HL-60 (cell line): ENCODE results near the gene NACC2.

Source experiments
- DNase-seq, 2 experiments: peaks; one replicate each; pipeline ENCODE4 v3.0.0-alpha.2; 2010 to 2020; ENCODE audit warnings: low read depth in 1 of 2, low spot score in 1 of 2
- H3K27ac ChIP-seq: fragments of 250-450 bp; sonication (Bioruptor Pico); replicated peaks from 2 replicates; pipeline ENCODE4 v1.5.1; 2020; ENCODE audit warnings: mild to moderate bottlenecking, moderate library complexity
- H3K27me3 ChIP-seq: fragments of 250-450 bp; sonication (Bioruptor Pico); 2 replicates; pipeline ENCODE4 v1.5.1; 2021; ENCODE audit warnings: mild to moderate bottlenecking, moderate library complexity; ENCODE audit not compliant: insufficient read depth, poor library complexity, severe bottlenecking
- H3K4me3 ChIP-seq: replicated peaks from 2 replicates; pipeline ENCODE4 v1.5.1; 2011; ENCODE audit warnings: mild to moderate bottlenecking, control low read depth, low read length; ENCODE audit not compliant: insufficient read depth
- CTCF ChIP-seq: IDR thresholded peaks from one replicate; pipeline ENCODE4 v1.5.1; 2011; ENCODE audit warnings: low read length, control low read depth, inconsistent platforms; ENCODE audit not compliant: insufficient read depth
- GABPA ChIP-seq: IDR thresholded peaks from 2 replicates; pipeline ENCODE4 v1.6.1; 2012; ENCODE audit warnings: low read depth
- POLR2AphosphoS5 ChIP-seq: IDR thresholded peaks from 2 replicates; pipeline ENCODE4 v1.6.1; 2012; ENCODE audit warnings: low read depth
- SPI1 ChIP-seq: IDR thresholded peaks from 2 replicates; pipeline ENCODE4 v1.6.1; 2012; ENCODE audit warnings: low read depth, mild to moderate bottlenecking, borderline replicate concordance
- TF ChIP-seq, protein P1 (sequence below): IDR thresholded peaks from 2 replicates; pipeline ENCODE4 v1.6.1; 2012; ENCODE audit warnings: low read depth; ENCODE audit not compliant: insufficient replicate concordance

The NACC2 gene

GRCh38 chr9:135988493-135988892, 106.6 kb downstream of the NACC2 start:
- Histone ChIP-seq H3K4me3 (no peak overlapping the region), H3K27me3 (peaks cover 5% of the 10 kb centered on the region), H3K27ac (no peak overlapping the region)
- no peak for TF ChIP-seq GABPA
- TF ChIP-seq CTCF, result no peak
- TF ChIP-seq, protein P1, sequence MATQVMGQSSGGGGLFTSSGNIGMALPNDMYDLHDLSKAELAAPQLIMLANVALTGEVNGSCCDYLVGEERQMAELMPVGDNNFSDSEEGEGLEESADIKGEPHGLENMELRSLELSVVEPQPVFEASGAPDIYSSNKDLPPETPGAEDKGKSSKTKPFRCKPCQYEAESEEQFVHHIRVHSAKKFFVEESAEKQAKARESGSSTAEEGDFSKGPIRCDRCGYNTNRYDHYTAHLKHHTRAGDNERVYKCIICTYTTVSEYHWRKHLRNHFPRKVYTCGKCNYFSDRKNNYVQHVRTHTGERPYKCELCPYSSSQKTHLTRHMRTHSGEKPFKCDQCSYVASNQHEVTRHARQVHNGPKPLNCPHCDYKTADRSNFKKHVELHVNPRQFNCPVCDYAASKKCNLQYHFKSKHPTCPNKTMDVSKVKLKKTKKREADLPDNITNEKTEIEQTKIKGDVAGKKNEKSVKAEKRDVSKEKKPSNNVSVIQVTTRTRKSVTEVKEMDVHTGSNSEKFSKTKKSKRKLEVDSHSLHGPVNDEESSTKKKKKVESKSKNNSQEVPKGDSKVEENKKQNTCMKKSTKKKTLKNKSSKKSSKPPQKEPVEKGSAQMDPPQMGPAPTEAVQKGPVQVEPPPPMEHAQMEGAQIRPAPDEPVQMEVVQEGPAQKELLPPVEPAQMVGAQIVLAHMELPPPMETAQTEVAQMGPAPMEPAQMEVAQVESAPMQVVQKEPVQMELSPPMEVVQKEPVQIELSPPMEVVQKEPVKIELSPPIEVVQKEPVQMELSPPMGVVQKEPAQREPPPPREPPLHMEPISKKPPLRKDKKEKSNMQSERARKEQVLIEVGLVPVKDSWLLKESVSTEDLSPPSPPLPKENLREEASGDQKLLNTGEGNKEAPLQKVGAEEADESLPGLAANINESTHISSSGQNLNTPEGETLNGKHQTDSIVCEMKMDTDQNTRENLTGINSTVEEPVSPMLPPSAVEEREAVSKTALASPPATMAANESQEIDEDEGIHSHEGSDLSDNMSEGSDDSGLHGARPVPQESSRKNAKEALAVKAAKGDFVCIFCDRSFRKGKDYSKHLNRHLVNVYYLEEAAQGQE, result no peak
- no peak for TF ChIP-seq SPI1
- no peak for TF ChIP-seq POLR2AphosphoS5
- DNase-seq, result no peak

DNA sequence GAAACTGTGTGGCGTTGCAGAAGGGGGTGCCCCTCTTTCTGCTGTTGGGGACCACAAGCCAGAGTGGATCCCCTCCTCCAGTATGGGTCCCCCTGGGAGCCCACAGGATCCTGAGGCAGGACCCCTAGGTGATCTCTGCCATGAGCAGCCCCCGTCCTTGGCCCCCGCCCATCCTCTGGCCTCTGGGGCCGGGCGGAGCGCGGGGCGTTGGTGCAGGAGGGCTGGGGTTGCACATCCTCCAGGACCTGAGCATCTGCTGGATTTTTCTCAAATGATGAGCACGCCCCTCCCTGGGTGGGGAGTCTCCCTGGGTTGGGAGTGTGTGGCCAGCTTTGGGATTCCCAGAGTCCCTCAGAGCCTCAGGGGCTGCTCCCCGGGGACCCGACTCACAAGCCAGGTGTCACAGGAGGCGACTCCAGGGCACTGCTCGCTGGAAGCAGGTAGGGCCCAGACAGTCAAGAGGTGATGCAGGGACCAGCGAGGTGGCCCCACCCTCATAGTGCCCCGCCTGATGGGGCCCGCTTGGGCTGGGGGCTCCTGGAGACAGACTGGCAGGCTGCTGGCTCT, 107.2 kb downstream of the NACC2 start:
- DNase-seq, result no peak

GRCh38 chr9:135986605-135987004, 108.5 kb downstream of the NACC2 start:
- Histone ChIP-seq H3K27ac (no peak overlapping the region), H3K4me3 (no peak overlapping the region), H3K27me3 (peaks cover 5% of the 10 kb centered on the region)
- DNase-seq, result no peak
- TF ChIP-seq CTCF (no peak), SPI1 (no peak), GABPA (no peak), POLR2AphosphoS5 (no peak)
- TF ChIP-seq, protein P1, result no peak

More for the DNA sequence above, 107.2 kb downstream of the NACC2 start:
- TF ChIP-seq, protein P1, result no peak
- Histone ChIP-seq H3K4me3 (no peak overlapping the region), H3K27me3 (peaks cover 5% of the 10 kb centered on the region), H3K27ac (no peak overlapping the region)

- H3K27ac ChIP-seq, result no peak overlapping the region
- no peak for DNase-seq
- TF ChIP-seq SPI1 (no peak), GABPA (no peak), POLR2AphosphoS5 (no peak), CTCF (no peak)
- TF ChIP-seq, protein P1, result no peak
- peaks cover 5% of the 10 kb centered on the region for H3K27me3 ChIP-seq
- no peak overlapping the region for H3K4me3 ChIP-seq
Observed at GRCh38 chr9:135985889-135986288, 109.2 kb downstream of the NACC2 start.
